ENCODE results near the gene LUZP4.
A peak's percentile ranks its signal among the peaks of the same experiment; 100 is the strongest.
"Not testable (repeated sequence)": the region's sequence is repeated elsewhere in the genome, so short reads cannot be mapped to it uniquely, and the experiment has no call there.

Gene LUZP4

DNA sequence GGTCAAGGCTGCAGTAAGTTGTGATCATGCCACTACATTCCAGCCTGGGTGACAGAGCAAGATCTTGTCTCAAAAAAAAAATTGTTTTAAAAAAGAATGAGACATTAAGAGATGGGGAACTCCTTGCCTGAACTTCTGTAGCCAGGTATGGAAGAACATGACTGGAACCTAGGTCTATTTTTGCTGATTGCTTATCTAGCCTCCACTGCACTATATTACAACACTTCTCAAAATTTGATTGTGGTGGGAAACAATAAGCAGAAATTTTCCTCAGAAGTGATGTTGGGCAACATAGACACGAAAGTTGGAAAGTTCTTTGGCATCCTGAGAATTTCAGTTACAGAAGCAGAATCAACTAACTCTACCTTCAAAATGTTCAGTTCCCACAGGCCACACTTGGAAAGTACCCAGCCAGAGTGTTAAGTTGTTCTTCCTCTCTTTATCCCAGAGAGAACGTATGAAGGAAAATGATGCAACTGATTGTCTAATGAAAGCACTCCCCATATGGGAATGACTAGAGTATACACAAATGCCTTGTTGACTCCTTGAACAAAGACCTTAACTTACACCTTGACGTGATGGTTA is 50.0 kb downstream of the LUZP4 start:
- peak in 2 of 3 donors; percentile 13 to 36 for DNase-seq

DNA sequence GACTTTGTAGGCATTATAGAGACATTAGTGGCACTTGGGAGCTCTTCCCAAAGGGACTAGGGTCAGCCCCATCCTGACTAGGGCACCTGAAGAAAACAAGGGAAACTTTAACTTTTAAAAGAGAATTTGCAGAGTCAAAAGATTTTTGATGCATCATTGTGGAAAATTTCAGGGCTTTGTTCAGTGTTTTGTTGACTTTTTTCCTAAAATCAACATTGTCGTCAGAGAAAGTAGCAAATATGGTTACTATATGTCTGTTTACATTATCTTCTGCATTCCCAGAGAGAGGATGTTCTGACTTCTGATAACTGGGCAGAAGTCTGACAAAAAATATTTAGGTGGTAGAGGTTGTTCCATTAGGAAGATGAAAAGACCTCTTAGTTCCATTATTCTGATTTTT is 51.9 kb downstream of the LUZP4 start:
- DNase-seq: no peak

DNA sequence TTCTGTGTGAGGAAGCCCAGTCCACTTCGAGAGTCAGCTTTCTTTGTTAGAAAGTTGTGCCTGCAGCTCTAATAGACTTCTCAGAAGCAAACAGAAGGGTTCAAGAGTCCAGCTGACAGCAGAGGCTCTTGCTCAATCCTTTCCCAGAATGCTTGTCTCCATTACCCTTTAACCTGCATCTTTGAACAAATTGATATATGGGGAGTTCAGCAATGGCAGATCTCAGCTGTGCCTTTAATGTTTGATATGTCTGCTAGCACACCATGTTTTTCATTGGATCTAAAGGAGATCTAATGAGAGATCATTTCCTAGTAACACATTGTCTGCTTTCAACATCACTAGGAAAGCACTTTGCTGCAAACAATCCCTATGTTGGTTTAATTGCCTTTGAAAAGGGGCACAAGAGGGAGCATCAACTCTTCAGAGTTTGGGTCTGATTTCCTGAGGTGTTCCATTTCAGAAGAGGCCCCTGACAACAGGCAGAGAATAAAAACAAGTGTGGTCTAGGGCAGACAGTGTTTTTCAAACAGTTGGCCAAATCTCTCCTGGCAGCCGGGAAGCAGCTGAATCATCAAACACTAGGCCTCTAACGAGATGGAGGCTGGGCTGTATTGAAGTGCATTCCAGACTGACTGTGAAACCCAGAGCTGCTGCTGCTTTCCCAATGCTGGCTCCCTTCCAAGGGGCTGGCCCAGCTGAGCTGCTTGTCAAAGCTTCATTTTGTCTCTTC is 55.5 kb downstream of the LUZP4 start:
- peak; percentile 17 to 44 (median 25) for DNase-seq

DNA sequence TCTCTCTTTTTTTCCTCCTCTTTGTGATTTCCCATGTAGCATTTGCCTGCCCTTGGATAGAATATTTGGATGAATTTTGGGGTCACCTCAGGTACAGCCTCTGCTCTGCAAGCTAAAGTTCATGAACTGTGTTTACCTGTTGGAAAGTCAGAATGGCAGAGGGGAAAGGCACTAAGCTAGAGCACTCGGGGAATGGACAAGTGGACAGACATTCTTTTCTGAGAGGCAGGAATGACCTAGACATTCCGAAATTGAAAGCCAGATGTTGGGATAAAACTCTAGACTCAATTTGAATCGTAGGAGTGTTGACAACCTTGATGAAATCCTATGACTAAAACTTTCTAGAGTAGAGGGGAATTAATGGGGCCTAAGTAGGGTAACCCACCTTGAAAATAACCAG is 56.1 kb downstream of the LUZP4 start:
- no peak for DNase-seq

DNA sequence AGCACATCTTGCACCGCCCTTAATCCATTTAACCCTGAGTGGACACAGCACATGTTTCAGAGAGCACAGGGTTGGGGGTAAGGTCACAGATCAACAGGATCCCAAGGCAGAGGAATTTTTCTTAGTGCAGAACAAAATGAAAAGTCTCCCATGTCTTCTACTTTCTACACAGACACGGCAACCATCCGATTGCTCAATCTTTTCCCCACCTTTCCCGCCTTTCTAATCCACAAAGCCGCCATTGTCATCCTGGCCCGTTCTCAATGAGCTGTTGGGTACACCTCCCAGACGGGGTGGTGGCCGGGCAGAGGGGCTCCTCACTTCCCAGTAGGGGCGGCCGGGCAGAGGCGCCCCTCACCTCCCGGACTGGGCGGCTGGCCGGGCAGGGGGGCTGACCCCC is 57.2 kb downstream of the LUZP4 start:
- DNase-seq: not testable (repeated sequence)

DNA sequence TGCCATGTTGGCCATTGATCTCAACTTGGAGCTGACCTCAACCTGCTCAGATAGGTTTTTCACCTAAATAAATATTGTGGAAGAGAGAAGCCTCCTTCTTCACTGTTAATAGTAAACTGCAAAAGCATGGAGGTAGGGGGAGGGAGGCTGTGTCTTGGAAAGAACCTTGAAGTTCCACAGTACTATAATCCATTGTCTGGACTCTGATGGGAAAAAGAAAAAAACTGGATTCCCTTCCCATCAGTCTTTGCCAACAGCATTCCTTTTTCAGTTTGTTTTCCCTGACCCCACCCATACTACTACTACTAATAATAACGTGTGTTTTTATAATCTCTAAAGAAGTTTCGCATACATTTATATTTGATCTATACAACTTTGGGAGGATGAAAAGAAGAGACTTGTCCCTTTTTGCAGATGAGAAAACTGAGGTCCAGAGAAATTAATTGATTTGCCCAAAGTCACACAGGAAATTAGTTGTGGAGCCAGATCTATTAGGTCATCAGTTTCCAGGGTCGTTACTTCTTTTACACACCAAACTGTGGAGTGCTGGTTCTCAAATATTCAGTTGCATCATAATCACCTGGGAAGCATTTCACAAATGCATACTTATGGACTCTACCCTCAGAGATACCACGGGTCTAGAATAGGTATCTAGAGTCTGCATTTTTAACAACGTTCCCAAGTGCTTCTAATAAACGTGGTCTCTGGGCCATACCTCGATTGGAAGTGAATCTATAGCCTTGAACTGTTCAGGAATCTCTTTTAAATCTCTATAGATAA is 59.1 kb downstream of the LUZP4 start:
- no peak for DNase-seq

DNA sequence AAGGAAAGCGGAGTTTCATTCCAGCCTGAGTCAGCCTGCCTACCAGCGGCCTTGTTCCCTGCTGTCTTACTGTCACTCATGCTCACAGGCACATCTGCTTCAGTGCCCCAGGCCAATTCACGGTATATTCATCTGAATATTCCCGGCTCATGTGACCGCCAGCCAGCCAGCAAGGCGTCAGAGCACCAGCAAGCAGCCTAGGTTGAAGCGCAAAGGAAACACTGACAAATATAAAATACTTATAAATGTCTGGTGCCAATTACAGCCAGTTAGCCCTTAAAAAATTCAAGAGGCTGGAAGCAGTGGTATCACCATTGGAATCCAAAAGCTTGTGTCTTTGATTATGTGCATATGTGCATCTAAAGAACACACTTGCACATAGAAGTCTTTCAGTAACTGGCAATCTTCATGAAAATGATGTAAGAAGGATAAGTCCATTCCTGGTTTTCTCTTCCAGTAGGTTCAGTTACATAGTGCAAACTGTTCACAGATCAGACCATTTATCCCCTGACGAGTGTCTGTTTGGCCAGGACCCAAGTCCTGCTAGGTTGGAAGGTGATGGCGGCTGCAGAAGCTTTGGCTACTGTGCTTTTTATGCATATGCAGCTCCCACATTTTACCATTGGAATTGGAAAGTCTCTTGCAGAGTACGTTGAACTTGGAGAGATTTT is 61.3 kb downstream of the LUZP4 start:
- no peak for DNase-seq

DNA sequence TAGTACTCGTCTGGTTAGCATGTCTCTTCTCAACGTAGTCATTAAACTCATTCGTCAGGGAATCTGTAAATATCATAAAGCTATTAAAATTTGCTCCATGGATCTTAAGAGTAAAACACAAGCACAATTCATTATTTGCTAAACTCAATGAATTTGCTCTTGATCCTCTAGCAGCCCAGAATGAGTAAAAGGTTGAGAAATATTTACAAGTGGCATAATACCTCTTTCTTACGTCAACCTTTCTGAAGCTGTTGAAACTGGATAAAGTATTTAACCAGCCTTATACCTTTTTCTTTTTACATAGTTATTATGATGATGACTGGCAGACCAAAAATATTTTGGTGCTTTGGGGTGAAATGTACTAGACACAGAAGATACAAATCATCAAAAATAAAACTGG is 66.9 kb downstream of the LUZP4 start:
- no peak for DNase-seq
